LNCaP clone FGC (cell line): ENCODE measurements around the gene IGSF21.

Experiments
- DNase-seq: peaks from one replicate; pipeline ENCODE4 v3.0.0-alpha.2; 2011; ENCODE audit warnings: low read depth
- H3K4me3 ChIP-seq: 2 replicates; pipeline ENCODE4 v1.5.1; 2011; ENCODE audit warnings: mild to moderate bottlenecking, low read depth, low read length, control low read depth
- CTCF ChIP-seq: IDR thresholded peaks from 2 replicates; pipeline ENCODE4 v1.5.1; 2012; ENCODE audit warnings: mild to moderate bottlenecking; ENCODE audit not compliant: control insufficient read depth, insufficient read depth; ENCODE audit errors: extremely low read depth

IGSF21 gene

GRCh38 chr1:18123467-18123992 lies 15.9 kb downstream of the IGSF21 start:
- no peak for DNase-seq
- TF ChIP-seq CTCF = no peak
- H3K4me3 ChIP-seq = no peak overlapping the region

GRCh38 chr1:18124977-18125376 lies 17.4 kb downstream of the IGSF21 start:
- DNase-seq = no peak
- TF ChIP-seq CTCF = no peak
- H3K4me3 ChIP-seq = no peak overlapping the region

GRCh38 chr1:18126616-18127015 lies 19.0 kb downstream of the IGSF21 start:
- H3K4me3 ChIP-seq = no peak overlapping the region
- TF ChIP-seq CTCF = no peak
- DNase-seq = no peak

- no peak overlapping the region for H3K4me3 ChIP-seq
- TF ChIP-seq CTCF = no peak
- DNase-seq = no peak
Observed at GRCh38 chr1:18128298-18128697, 20.7 kb downstream of the IGSF21 start.

GRCh38 chr1:18130356-18130755 lies 22.8 kb downstream of the IGSF21 start:
- no peak for TF ChIP-seq CTCF
- H3K4me3 ChIP-seq = no peak overlapping the region
- no peak for DNase-seq

- no peak for DNase-seq
- TF ChIP-seq CTCF = no peak
- H3K4me3 ChIP-seq = no peak overlapping the region
Observed at GRCh38 chr1:18132022-18132710, 24.6 kb downstream of the IGSF21 start.
